Heart left ventricle (tissue), 13 donors: ENCODE measurements around the gene NAT8L.

Experiments
- CTCF ChIP-seq, 12 donors: fragments of 200-600 bp; sonication (generic) in 4 of 12; IDR thresholded peaks; one replicate each; pipeline versions ENCODE4 v1.5.0 to v1.8.0; 2018 to 2022; ENCODE audit warnings: antibody characterized with exemption in 12 of 12, mild to moderate bottlenecking in 5 of 12
- POLR2A ChIP-seq, 2 donors: fragments of 450-650 bp; IDR thresholded peaks; one replicate each; pipeline ENCODE4 v1.6.1; 2017; ENCODE audit warnings: antibody characterized with exemption in 2 of 2, mild to moderate bottlenecking in 2 of 2, moderate library complexity in 2 of 2
- donor health status: ischemic (EF 13 %, LVEDD 7.1; RV severe dilation, severe dysfunction).
- donor health status: DM: no; HTN: yes; CAD: no.
- donor health status: DM: no; HTN: no; CAD: no.
- donor health status: ischemic (EF 25% LVEDD 6.9; RV normal size, moderate dysfunction).
- donor health status: ischemic (EF 25% LVEDD 5.7; RV mildly dilated, moderate dysfunction).
- donor health status: ischemic (EF 35%, LVEDD 5.7; RV mildly dilated, moderate dysfunction).
- donor health status: nonischemic (EF 11% LVEDD 7.7; RV severe dilation, severe dysfunction).
- donor health status: DM: yes; HTN: yes; CAD: no.
- donor health status: PGD.
- donor health status: ischemic (EF 29% LVEDD 5.4; RV normal size, mild dysfunction).
- donor health status: nonischemic (EF 23%, LVEDD 6.1; RV moderate dilation, normal function).

GRCh38 chr4:2068566-2068965 lies 9.4 kb downstream of the NAT8L start:
- TF ChIP-seq CTCF (IDR thresholded peaks at IDR 0.05): no peak
- TF ChIP-seq POLR2A (IDR thresholded peaks at IDR 0.05): no peak
